COLO668 (cell line): ENCODE data around the gene USP6NL.

Experiments used
- DNase-seq: peaks from one replicate; lab custom pipeline; 2025; ENCODE audit not compliant: unreplicated experiment; lab: John Stamatoyannopoulos, UW

Gene USP6NL

GRCh38 chr10:11617233-11617632 is 5.8 kb upstream of the USP6NL start:
- no peak for DNase-seq

GRCh38 chr10:11616021-11616420 is 4.6 kb upstream of the USP6NL start:
- no peak for DNase-seq

GRCh38 chr10:11615396-11615795 is 3.9 kb upstream of the USP6NL start:
- no peak for DNase-seq

DNA sequence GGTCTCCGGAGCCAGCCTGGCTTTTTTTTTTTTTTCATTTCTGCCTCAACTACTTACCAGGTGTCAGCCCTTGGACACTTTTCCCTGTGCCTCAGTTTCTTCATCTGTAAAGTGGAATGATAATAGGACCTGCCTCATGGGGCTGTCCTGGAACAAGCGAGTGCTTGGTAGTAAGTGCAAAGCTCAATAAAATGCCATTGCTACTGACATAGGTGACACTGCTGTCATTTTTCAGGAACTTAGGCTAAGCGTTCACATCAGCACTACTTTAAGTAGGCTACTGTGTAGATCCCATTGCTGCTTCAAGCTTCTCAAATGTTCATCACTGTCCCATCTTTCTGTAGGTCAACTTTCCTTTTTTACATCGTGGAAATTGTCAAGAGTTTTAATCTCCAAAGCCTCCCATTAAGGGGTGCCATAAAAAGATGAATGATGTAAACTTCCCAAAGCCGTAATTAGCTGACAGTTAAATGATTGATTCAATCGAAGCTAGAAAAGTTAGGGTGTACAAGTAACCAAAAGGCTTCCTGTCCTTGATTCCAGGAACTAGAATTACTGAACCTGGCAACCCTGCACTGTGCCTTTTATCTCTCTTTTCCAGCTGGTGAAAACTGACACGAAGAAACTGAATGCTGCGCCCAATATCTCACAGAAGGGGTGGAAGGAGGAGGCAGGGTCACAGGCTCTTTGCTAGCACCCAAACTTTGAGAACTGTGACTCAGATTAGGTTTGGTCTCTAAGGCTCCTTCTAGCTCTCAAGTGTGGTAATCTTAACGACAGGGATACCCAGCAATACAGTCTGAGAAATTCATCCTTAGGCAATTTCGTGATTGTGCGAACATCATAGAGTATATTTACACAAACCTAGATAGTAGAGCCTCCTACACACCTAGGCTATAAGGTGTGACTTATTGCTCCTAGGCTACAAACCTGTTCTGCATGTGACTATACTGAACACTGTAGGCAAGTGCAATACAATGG is 861 bp upstream of the USP6NL start:
- DNase-seq, result no peak

- DNase-seq, result peak; percentile 34
Observed at GRCh38 chr10:11610826-11611247, 613 bp downstream of the USP6NL start.

- DNase-seq, result no peak
Observed at GRCh38 chr10:11610166-11610825, 1.2 kb downstream of the USP6NL start.

DNA sequence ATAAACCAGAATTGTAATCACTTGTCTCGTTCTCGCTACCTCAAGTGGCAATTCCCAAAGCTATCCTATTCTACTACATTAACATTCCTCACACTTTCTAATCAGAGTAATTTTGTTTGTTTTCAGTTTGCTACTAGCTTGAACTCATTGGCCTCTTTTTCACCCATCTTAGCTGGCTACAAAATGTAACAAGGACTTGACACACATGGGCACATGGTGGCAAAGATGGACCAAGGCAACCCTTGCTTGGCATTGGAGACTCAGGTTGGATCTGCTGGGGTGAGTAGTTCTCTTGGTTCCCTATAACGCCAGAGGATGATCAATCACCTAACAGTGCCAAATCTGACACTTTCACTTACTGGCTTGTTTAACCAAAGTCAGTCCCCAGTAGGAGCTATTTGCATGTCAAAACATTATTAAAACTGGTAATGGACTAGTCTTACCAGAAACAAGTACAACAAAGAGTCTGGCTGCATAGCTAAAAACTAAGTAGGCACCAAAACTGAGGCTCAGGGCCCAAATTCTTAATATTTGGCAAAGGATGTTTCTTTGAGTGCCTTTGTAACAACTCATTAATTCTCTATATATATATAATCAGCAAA is 1.9 kb downstream of the USP6NL start:
- DNase-seq, result no peak

- DNase-seq, result no peak
Observed at GRCh38 chr10:11609052-11609451, 2.4 kb downstream of the USP6NL start.

DNA sequence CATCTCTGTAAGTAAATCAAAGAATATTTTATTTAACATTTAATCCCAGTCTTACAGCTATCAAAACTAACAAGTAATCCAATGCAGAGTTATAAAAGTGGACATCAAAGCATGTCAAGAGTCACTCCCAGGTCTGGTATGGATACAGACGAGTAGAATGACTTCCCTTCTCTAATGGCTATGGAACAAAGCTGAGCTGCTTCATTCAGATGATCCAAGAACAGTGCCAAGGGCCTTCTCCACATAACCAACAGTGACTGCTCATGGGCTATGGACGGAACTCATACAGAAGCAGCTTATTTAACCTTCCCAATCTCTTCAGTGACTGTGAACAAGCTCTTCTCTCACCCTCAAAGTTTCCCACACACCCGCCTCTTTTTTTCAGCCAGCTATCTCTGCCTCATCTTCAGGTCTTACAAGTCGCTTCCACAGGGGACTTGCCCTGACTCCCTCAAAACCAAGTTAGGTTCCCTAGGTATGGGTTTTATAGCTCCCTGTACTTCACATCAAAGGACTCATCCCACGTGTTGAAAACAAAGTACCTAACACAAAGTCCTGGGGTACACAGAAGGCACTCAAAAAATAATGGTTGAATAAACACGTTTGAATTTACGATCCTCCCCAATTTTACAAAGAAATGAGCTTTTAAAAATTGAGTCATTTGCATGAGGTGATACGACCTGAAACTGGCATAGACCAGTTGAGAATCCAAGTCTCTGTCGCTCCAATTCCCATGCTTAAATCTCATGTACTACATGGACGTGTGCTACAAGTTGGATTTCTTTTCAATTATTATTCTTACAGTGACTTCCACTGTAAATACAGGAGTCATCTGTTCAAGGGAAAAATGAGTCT is 3.1 kb downstream of the USP6NL start:
- DNase-seq, result no peak

- DNase-seq, result no peak
Observed at GRCh38 chr10:11605807-11606408, 5.5 kb downstream of the USP6NL start.

DNA sequence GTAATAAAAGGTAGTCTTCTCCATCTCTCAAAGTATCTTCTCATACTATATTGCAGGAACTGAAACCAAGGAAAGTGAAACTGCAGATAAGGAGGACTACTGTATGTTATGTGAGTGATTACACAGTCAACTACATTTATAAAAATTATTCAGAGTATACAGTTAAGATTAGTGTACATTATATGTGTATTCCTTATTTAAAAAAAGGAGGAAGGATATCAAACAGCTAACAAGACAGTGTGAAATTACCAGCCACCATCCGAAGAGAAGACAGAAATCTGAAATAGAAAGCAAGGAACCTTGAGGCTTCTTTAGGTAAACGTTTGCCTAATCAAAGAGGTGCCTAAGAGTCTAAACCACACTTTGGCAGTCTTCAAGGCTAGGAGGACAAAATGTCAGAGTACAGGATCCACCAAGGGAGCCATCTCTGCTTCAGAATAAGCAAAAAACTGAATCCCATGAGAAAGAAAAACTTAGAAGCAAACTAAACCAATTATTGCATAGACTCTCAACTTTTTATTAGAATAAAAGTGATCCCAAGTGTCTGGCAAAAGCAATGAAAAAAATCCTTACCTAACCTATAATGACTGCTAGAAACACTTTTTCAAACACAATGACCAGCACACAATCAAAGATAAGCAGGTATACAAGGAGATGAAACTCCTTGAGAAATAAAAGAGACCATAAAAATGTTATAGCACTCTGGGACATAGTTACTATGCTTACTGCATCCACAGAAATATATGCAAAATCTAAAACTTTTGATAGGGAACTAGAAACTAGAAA is 6.4 kb downstream of the USP6NL start:
- DNase-seq, result no peak

DNA sequence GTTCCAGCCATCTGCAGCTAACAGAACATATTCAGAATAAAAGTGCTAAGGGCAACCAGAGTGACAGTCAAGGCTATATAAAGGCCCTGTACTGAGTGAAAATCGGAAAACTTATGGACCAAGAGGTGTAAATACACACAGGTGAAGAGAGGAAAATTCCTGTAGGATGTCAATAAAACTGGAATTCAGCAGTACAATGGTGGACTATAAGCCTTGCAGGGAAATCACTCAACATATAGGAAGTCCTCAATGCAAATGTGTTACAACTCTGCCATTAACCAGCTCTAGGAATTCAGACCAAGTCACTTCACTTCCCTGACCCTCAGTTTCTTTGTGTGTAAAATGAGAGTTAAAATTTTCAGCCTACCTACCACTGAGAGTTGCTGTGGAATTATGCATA is 7.7 kb downstream of the USP6NL start:
- DNase-seq, result no peak

- no peak for DNase-seq
Observed at GRCh38 chr10:11602919-11603523, 8.4 kb downstream of the USP6NL start.

- no peak for DNase-seq
Observed at GRCh38 chr10:11602358-11602757, 9.1 kb downstream of the USP6NL start.

DNA sequence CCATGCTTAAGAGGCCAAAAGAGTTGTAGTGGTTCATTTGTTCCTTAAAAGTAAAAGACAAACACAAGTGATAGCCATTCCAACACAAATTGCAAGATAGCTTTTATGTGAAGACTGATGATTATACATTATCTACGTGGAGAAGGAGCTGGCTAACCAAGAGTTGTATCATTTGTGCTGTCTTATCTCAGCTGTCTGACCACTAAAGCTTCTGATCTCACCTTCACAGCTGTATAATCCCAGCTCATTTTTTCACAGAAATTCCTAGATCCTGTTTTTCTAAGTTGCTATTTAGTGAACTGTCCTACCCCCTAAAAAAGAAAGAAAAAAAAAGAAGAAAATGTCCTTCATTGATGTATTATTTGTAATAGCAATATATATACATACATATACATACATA is 9.8 kb downstream of the USP6NL start:
- no peak for DNase-seq

- DNase-seq, result no peak
Observed at GRCh38 chr10:11600280-11600679, 11.2 kb downstream of the USP6NL start.

DNA sequence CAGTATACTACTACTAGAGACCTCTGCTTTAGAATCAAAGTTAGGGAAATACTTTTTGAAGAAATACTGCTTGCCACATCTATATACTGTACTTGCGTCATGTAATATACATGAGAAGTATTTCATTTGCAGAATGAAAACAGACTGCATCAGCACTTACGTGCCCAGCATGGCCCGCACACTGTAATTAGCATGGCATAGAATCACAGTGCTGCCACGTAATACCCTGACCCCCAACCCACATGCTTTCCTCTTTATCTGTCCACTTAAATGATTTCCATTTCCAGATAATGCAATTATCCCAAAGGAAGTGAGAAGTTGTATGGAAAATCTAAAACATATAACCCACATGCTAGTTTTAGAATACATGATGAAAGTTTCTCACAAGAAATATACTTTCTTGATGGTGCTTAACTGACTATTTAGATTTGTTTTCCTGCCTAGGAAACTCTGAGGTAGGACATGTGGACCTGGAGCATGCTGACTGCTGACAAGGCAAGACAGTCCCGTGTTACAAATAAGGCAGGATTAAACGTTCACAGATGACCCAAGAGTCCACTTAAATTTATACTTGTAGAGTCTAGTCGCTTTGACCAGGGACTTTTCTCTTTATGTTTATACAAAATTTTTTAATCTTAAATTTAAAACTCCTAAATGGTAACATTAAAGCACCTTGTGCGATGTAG is 12.6 kb downstream of the USP6NL start:
- DNase-seq, result no peak

DNA sequence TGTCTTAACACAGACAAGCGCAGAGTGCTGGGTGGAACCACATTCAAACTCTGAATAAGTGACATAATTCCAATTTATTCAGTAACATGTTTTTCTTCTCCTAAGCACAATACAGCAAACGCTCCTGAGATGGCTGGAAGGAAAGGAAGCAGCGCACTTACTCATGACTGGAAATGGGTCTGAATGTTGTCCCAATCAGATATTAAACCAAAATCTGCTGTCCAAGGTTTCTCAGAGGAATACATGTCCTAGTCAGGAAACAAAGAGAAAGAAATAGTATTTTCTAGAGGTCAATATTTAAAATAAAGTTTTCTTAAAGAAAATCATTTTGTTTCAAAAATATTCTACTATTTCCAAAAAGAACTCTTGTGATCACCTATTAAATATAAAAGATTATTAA is 14.0 kb downstream of the USP6NL start:
- no peak for DNase-seq

GRCh38 chr10:11595395-11595692 is 16.1 kb downstream of the USP6NL start:
- DNase-seq, result no peak
